GM18858 (cell line): ENCODE results near the gene EVC.

ENCODE experiments used
- ATAC-seq: cut with Tn5 transposase; IDR thresholded peaks from one replicate; pipeline ENCODE4 v1.9.1; 2021; ENCODE audit not compliant: unreplicated experiment

EVC gene

GRCh38 chr4:5755161-5755560 is 44.2 kb downstream of the EVC start:
- no peak for ATAC-seq

GRCh38 chr4:5755679-5756078 is 44.7 kb downstream of the EVC start:
- no peak for ATAC-seq

GRCh38 chr4:5756271-5756670 is 45.3 kb downstream of the EVC start:
- ATAC-seq = no peak

- ATAC-seq = no peak
These were observed 46.1 kb downstream of the EVC start for GRCh38 chr4:5757091-5757490.

GRCh38 chr4:5757536-5757935 is 46.5 kb downstream of the EVC start:
- no peak for ATAC-seq

DNA sequence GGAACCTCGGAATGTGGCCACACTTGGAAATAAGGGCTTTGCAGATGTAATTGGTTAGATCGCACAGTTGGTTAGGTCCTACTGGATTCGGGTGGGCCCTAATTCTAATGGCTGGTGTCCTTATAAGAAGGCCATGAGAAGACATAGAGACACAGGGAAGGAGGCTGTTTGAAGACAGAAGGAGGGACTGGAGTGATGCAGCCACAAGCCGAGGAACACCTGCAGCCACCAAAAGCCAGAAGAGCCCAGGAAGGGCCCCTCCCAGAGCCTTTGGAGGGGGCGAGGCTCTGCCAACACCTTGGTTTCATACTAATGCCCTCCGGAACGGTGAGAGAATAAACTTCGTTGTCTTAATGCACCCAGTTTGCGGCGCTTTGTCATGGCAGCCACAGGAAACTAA is 47.0 kb downstream of the EVC start:
- no peak for ATAC-seq

- no peak for ATAC-seq
These were observed 47.7 kb downstream of the EVC start for GRCh38 chr4:5758741-5759140.

- ATAC-seq = no peak
These were observed 48.5 kb downstream of the EVC start for GRCh38 chr4:5759236-5760075.

DNA sequence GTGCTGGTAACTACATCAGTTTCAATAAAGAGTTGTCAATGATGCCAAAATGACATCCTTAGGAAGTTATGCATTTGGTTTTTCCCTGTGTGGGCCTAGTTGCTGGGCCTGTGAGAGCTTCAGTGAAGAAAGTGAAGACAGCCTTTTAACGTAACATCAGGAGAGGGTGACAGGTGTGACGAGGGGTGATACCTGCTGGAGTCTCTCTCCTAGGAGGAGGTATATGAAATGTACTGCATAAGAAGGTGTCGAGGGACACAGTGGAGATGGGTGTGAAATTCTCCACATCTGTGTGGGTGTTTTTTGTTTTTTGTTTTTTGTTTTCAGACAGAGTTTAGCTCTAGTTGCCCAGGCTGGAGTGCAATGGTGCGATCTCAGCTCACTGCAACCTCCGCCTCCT is 49.2 kb downstream of the EVC start:
- no peak for ATAC-seq

- no peak for ATAC-seq
These were observed 50.0 kb downstream of the EVC start for GRCh38 chr4:5760936-5761480.

GRCh38 chr4:5770051-5770450 is 59.0 kb downstream of the EVC start:
- no peak for ATAC-seq

DNA sequence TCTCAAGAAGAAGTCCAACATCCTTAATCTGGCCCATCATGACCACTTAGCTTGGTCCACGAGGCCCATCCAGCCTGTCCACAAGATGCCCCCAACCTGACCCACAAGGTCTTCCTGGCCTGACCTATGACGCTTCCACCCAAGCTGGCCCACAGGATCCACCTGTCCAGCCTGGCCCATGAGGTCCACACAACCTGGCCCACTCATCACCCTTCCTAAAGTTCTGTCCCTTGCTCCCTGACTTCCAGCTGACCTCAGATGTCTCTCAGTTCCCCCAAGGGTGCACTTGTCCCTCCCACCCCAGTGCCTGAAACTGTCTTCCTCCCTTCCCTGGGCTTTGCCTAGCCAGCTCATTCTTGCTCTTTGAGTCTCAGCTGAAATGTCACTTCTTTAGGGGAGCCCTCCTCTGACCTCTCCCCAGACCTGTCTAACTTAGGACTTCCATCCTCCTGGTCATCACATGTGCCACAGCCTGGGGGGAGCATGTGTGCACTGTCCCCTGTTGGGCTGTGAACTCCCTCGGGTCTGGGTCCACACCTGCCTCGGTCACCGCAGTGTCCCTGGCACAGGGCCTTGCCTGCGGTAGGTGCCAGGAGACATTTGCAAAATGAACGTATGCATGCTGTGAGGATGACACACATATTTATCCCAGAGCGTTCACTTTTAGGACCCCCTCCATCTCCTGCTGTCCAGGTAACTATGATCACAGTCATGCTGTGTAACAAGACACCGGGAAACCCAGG is 61.7 kb downstream of the EVC start:
- no peak for ATAC-seq

GRCh38 chr4:5773271-5773555 is 62.2 kb downstream of the EVC start:
- no peak for ATAC-seq

GRCh38 chr4:5774416-5775036 is 63.5 kb downstream of the EVC start:
- ATAC-seq = no peak

DNA sequence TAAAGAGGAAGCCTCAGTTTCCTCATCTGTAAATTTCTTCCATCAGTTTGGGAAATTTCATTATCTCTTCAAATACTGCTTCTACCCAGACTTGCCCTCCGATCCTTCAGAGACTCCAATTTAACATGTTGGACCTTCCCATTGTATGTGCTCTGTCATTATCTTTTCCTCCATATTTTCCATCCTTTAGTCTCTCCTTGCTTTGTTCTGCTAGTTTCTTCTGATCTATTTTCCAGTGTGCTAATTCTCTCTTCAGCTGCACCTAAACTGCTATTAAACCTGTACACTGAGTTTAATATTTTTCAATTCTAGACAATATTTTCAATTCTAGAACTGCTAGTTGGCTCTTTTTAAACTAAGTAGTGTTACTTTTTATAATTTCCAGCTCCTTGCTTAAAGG is 65.5 kb downstream of the EVC start:
- ATAC-seq = no peak

DNA sequence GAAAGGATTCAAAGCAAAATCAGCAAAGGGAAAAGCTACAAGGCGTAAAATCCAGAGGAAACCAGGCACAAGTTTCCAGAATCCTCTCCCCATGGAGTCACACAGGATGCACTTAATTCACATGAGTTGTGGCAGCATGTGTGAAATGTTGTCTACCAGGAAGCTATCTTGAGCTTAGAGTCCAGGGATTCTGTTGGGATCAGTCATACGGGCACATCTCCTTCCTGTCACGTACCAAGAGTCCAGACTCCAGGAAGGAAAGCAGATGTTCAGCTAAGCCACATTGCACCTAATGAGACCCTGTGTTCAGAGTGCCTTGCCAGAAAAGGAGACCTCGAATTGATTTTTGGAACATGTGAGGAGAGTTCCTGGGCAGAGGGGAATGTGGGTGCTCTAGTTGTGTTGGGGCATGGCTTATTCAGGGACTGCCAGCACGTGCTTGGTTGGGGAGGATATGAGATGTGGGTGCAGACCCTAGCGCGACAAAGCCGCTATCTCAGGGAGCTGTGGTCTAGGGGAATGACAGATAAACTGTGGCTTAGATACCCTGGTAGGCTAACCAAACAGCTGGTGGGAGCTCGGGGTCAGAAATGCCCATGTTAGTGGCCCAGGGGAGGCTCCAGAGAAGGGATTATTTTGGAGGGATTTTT is 70.0 kb downstream of the EVC start:
- no peak for ATAC-seq

DNA sequence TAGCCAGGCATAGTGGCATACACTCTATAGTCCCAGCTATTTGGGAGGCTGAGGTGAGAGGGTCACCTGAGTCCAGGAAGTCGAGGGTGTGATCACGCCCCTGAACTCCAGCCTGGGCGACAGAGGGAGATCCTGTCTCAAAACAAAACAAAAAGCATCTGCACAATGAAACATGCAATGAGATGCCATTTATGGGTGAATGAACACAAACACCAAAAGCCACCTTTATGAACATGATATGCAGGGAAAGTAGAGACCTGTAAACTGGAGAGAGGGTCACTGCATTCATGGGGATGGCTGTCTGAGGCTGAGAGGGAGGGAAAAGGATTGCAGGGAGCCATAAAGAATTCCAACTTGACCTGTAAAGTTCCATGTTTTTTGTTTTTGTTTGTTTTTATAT is 70.7 kb downstream of the EVC start:
- ATAC-seq = no peak

- ATAC-seq = no peak
These were observed 72.0 kb downstream of the EVC start for GRCh38 chr4:5782829-5783476.

DNA sequence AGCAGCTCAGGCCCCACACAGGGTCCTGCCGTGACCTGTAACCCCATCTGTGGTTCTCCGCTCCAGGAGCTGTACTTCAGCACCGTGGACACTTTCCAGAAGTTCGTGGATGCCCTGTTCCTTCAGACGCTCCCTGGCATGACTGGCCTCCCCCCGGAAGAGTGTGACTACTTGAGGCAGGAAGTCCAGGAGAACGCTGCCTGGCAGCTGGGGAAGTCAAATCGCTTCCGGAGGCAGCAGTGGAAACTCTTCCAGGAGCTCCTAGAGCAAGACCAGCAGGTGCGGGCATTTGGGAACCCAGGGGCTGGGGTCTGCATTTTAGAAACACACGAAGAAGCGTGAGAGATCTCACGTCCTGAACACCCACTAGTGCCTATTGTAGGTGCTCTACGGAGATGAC is 72.5 kb downstream of the EVC start:
- no peak for ATAC-seq

DNA sequence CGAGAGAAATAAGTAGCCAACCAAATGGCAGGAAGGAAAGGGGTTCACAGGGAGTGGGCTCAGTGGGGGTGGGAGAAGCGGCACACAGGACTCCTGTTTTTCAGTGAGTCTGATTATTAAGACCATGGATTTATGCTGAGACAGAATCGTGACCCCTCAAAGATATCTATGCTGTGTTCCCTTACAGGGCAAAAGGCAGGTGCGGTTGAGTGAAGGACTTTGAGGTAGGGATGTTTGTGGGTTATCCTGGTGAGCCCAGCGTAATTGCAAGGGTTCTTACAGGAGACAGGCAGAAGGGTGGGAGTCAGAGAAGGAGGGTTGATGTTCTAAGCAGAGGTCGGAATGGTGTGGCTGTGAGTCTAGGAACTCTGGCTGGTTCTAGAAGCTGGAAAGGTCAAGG is 73.0 kb downstream of the EVC start:
- ATAC-seq = no peak
